ENCODE results near the gene PCBP3. TPM values are rescaled to one million over a fixed set of nuclear protein-coding genes. Genes with fewer than 3 reads are reported as not detected.
"Not testable (repeated sequence)": the region's sequence is repeated elsewhere in the genome, so short reads cannot be mapped to it uniquely, and the experiment has no call there.

The PCBP3 gene
- total RNA-seq, 2 experiments from 2014 or later, result 5.3 to 6.6 TPM

DNA sequence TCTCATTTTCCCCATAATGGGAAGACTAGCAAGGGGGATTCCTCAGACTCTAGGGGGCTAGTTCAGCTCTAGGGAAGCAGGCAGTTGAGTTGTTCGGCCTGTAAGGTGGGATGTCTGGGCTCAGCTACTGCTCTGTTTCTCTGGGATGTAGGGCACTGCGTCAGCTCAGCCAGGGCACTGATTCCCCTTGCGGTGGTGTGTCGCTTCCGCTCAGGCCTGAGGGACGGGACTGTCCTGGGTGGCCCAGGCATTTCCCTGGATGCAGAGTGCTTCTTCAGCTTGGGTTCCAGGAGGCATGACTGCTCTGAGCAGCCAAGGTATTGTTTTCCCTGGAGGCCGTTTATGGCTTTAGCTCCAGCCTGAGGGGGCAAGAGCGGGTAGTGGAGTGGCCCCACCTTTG is 38.8 kb upstream of the PCBP3 start:
- POLR2A ChIA-PET; H3K27me3 Mint-ChIP-seq; intact Hi-C loops (cut with micrococcal nuclease); H3K36me3 Mint-ChIP-seq; CTCF ChIA-PET; H3K4me3 Mint-ChIP-seq; H3K27ac Mint-ChIP-seq; DNase-seq: not testable (repeated sequence)
- Mint-ChIP-seq H3K9me3 (peaks cover 26% of the 10 kb centered on the region), H3K4me1 (ENCODE audit: low read depth) (peaks cover 13% of the 10 kb centered on the region)

DNA sequence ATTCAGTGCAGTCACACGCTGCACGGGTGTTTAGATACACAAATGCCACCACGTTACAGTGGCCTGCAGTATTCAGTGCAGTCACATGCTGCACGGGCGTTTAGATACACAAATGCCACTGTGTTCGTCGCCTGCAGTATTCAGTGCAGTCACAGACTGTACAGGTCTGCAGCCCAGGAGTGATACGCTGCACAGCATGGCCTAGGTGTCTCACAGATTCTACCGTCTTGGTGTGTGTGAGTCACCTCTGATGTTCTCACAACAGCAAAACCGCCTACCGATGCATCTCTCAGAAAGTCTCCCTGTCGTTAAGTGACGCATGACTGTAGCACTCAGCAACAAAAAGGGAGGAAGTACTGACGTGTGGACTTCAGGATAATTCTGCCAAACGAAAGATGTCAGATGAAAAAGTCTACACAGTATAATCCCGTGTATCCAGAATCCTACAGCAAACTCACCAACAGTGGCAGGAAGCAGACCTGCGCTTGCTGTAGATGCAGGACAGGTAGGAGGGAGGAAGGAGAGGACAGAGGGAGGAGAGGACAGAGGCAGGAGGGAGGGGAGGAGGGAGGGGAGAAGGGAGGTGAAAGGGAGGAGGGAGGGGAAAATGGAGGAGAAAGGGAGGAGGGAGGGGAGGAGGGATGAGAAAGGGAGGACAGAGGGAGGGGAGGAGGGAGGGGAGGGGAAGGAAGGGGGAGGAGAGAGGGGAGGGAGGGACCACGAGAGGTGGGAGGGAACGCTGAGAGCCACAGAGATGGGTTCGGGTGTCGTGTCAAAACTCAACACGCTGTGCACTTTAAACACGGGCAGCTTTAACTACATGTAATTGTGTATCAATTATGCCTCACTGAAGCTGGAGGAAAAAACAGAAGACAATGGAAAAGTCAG is 36.3 kb upstream of the PCBP3 start:
- peak overlapping the region; percentile 85 for H3K27ac Mint-ChIP-seq
- DNase-seq, result peak; percentile 72
- H3K36me3 Mint-ChIP-seq, result peaks cover 2% of the 10 kb centered on the region
- intact Hi-C loops (cut with micrococcal nuclease), result loop anchor here (1.0 kb wide), 1 partner anchor 15 kb away; no protein-coding TSS in a partner anchor
- ChIA-PET POLR2A (no interaction called here), CTCF (no interaction called here)
- no peaks in the 10 kb centered on the region for H3K27me3 Mint-ChIP-seq
- peaks cover 13% of the 10 kb centered on the region for H3K4me1 Mint-ChIP-seq (ENCODE audit: low read depth)
- H3K9me3 Mint-ChIP-seq, result peaks cover 17% of the 10 kb centered on the region
- H3K4me3 Mint-ChIP-seq, result peak overlapping the region; percentile 58

DNA sequence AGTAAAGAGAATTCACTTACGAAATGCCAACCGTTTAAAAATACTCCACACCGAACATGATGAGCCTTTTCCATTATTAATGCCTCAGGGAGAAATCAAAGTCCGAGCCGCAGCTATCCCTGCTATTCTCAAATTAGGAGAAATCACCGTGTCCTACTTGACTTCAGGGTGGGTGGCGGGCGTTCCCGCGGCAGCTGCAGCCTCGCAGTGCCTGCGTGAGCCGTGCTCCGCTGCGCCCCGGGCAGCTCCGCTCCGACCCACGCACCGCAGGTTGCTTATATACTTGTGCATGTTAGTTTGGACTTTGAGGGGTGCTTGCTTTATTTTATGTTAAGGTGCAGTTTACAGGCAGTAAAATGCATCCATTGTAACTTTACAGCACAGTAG is 35.6 kb upstream of the PCBP3 start:
- CTCF ChIA-PET, result interaction anchor here (0.8 kb wide), 1 partner anchor 11 kb away, joined by 3 read pairs; no protein-coding TSS in a partner anchor

DNA sequence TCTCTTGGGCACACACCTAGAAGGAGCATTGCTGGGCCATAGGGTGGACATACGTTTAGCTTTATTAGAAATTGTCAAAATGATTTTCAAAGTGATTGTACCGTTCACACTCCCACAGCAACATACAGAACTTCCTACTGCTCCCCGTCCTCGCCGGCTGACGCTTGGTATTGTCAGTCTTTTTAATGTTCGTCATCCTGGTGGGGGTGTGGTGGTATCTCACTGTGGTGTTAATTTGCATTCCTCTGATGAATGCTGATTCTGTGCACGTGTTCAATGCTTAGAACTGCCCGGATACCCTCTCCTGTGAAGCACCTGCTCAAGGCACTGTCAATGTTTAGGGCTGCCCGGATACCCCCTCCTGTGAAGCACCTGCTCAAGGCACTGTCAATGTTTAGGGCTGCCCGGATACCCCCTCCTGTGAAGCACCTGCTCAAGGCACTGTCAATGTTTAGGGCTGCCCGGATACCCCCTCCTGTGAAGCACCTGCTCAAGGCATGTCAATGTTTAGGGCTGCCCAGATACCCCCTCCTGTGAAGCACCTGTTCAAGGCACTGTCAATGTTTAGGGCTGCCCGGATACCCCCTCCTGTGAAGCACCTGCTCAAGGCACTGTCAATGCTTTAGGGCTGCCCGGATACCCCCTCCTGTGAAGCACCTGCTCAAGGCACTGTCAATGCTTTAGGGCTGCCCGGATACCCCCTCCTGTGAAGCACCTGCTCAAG is 34.6 kb upstream of the PCBP3 start:
- POLR2A ChIA-PET; H3K27ac Mint-ChIP-seq; intact Hi-C loops (cut with micrococcal nuclease); H3K27me3 Mint-ChIP-seq; H3K9me3 Mint-ChIP-seq; H3K36me3 Mint-ChIP-seq; H3K4me3 Mint-ChIP-seq: not testable (repeated sequence)
- peaks cover 18% of the 10 kb centered on the region for H3K4me1 Mint-ChIP-seq (ENCODE audit: low read depth)
- CTCF ChIA-PET, result interaction anchor here (0.8 kb wide), 1 partner anchor 12 kb away, joined by 3 read pairs; no protein-coding TSS in a partner anchor
- DNase-seq, result peak; percentile 12

More for the DNA sequence above, 35.6 kb upstream of the PCBP3 start:
- no peak for DNase-seq
- POLR2A ChIA-PET, result no interaction called here
- Mint-ChIP-seq H3K27me3 (no peaks in the 10 kb centered on the region), H3K36me3 (peaks cover 2% of the 10 kb centered on the region), H3K9me3 (peaks cover 16% of the 10 kb centered on the region), H3K4me1 (ENCODE audit: low read depth) (peaks cover 13% of the 10 kb centered on the region), H3K4me3 (no peak overlapping the region), H3K27ac (no peak overlapping the region)
- intact Hi-C loops (cut with micrococcal nuclease), result loop anchor here (1.0 kb wide), 1 partner anchor 16 kb away; no protein-coding TSS in a partner anchor

DNA sequence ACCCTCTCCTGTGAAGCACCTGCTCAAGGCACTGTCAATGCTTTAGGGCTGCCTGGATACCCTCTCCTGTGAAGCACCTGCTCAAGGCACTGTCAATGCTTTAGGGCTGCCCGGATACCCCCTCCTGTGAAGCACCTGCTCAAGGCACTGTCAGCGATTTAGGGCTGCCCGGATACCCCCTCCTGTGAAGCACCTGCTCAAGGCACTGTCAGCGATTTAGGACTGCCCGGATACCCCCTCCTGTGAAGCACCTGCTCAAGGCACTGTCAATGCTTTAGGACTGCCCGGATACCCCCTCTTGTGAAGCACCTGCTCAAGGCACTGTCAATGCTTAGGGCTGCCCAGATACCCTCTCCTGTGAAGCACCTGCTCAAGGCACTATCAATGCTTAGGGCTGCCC is 33.9 kb upstream of the PCBP3 start:
- intact Hi-C loops (cut with micrococcal nuclease); H3K4me3 Mint-ChIP-seq; H3K36me3 Mint-ChIP-seq; POLR2A ChIA-PET; H3K27me3 Mint-ChIP-seq; CTCF ChIA-PET; H3K9me3 Mint-ChIP-seq; H3K27ac Mint-ChIP-seq: not testable (repeated sequence)
- peaks cover 19% of the 10 kb centered on the region for H3K4me1 Mint-ChIP-seq (ENCODE audit: low read depth)
- peak; percentile 4 for DNase-seq

DNA sequence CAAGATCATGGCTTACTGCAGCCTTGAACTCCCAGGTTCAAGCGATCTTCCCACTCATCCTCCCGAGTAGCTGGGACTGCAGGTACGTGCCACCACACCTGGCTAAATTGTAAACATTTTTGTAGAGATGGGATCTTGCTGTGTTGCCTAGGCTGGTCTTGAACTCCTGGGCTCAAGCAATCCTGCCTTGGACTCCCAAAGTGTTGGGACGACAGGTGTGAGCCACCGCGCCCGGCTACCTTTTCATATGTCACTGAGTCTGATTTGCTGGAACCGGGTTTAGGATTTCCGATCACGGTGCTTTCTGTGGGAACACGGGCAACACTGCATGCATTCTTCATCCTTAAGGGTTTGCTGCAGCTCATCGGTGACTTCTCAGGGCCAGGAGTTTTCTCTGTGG is 32.2 kb upstream of the PCBP3 start:
- no peak for DNase-seq
- intact Hi-C loops (cut with micrococcal nuclease), result no loop called here

DNA sequence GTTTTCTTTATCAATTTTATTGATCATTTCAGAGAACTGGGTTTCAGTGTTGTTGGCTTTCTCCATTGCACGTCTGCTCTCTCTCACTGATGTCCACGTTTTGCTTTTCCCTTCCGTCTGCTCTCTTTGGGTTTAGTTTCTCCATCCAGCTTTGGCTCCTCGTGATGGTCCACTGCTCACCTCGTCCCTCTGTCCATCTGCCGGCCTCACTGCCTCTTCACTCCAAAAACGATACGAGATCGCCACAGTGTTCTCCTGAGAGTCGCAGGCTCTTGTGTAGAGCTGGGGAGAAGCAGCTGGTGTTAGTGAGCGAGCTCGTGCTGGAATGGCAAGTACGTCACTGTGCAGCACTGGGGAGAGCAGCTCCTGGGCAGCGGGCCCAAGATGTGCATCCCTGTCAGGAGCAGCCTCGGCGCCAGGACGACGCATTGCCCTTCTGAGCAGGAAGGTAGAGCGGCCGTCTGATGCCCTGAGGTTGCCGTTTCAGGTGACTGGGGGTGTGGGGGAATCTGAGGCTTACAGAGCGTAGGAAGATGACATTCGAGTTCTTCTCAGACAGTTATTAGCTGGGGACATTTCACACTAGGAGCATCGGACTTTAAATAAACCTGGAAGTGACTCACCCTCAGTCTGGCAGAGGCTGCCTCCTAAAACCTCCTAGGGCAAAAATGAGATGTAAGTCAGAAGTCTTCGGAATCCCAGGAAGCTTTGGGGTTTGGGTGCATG is 31.4 kb upstream of the PCBP3 start:
- H3K27ac Mint-ChIP-seq, result no peak overlapping the region
- H3K27me3 Mint-ChIP-seq, result no peaks in the 10 kb centered on the region
- no peaks in the 10 kb centered on the region for H3K9me3 Mint-ChIP-seq
- no peak overlapping the region for H3K4me3 Mint-ChIP-seq
- intact Hi-C loops (cut with micrococcal nuclease), result no loop called here
- ChIA-PET CTCF (interaction anchor here (0.6 kb wide), 1 partner anchor 313 kb away, joined by 3 read pairs; no protein-coding TSS in a partner anchor), POLR2A (no interaction called here)
- peaks cover 36% of the 10 kb centered on the region for H3K4me1 Mint-ChIP-seq (ENCODE audit: low read depth)
- peak; percentile 7 for DNase-seq
- H3K36me3 Mint-ChIP-seq, result no peaks in the 10 kb centered on the region

More for the DNA sequence above, 32.2 kb upstream of the PCBP3 start:
- CTCF ChIA-PET, result no interaction called here
- Mint-ChIP-seq H3K27me3 (no peaks in the 10 kb centered on the region), H3K36me3 (no peaks in the 10 kb centered on the region), H3K9me3 (no peaks in the 10 kb centered on the region), H3K4me1 (ENCODE audit: low read depth) (peaks cover 32% of the 10 kb centered on the region), H3K27ac (no peak overlapping the region), H3K4me3 (no peak overlapping the region)
- POLR2A ChIA-PET, result no interaction called here

DNA sequence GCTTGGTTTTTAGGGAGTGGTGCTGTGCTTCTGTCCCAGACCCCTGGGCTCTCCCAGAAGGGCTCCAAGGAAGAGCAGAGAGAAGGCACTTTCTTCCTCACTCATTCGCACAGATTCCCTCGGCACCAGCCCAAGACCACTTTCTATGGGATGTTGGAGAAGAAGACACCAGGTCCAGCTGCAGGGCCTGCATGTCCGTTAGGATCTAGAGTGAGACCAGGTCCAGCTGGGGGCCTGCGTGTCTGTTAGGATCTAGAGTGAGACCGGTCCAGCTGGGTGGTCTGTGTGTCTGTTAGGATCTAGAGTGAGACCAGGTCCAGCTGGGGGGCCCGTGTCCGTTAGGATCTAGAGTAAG is 30.9 kb upstream of the PCBP3 start:
- intact Hi-C loops (cut with micrococcal nuclease); H3K9me3 Mint-ChIP-seq; H3K27me3 Mint-ChIP-seq; H3K27ac Mint-ChIP-seq; H3K4me3 Mint-ChIP-seq; POLR2A ChIA-PET; CTCF ChIA-PET; H3K36me3 Mint-ChIP-seq: not testable (repeated sequence)
- H3K4me1 Mint-ChIP-seq (ENCODE audit: low read depth), result peaks cover 33% of the 10 kb centered on the region
- peak; percentile 1 for DNase-seq

DNA sequence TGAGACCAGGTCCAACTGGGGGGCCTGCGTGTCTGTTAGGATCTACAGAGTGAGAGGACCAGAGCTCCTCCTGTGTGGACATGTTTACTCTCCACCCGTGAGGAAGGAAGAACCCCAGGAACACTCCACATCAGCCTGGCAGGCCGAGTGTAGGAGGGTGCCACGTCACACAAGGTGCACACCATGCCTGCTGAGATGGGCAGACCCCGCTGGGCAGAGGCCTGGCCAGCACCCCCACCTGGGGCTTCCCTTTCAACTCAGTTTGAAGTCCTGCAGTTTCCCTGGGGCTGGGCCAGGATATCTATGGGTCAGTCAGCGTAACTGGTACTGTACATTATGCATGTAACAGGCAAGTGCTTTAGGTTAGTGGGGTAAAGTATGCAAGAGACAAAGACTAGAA is 30.1 kb upstream of the PCBP3 start:
- no peak overlapping the region for H3K27ac Mint-ChIP-seq
- peaks cover 29% of the 10 kb centered on the region for H3K4me1 Mint-ChIP-seq (ENCODE audit: low read depth)
- no peak for DNase-seq
- CTCF ChIA-PET, result no interaction called here
- intact Hi-C loops (cut with micrococcal nuclease), result no loop called here
- no peaks in the 10 kb centered on the region for H3K9me3 Mint-ChIP-seq
- H3K4me3 Mint-ChIP-seq, result no peak overlapping the region
- no peaks in the 10 kb centered on the region for H3K36me3 Mint-ChIP-seq
- POLR2A ChIA-PET, result no interaction called here
- no peaks in the 10 kb centered on the region for H3K27me3 Mint-ChIP-seq

DNA sequence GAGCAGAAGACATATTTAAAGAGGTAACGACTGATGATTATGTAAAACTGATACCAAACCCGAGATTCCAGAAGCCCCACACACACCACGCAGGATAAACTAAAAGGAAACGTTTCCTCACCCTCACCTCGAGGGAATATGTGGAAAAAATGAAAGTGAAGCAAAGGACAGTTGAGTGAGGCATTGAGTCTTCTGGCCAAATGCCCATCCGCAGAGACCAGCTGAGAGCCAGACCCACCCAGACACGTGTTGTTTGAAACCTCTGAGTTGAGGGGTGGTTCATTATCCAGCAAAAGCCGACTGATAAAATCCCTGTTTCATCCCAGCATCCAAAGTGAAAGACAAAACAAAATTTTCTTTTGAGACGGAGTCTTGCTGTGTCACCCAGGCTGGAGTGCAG is 29.6 kb upstream of the PCBP3 start:
- intact Hi-C loops (cut with micrococcal nuclease), result loop anchor here (2.0 kb wide), 2 partner anchors 21 to 205 kb away; no protein-coding TSS in a partner anchor
- Mint-ChIP-seq H3K4me1 (ENCODE audit: low read depth) (peaks cover 25% of the 10 kb centered on the region), H3K9me3 (no peaks in the 10 kb centered on the region), H3K36me3 (no peaks in the 10 kb centered on the region), H3K27me3 (no peaks in the 10 kb centered on the region), H3K4me3 (no peak overlapping the region), H3K27ac (no peak overlapping the region)
- ChIA-PET CTCF (no interaction called here), POLR2A (no interaction called here)
- no peak for DNase-seq

DNA sequence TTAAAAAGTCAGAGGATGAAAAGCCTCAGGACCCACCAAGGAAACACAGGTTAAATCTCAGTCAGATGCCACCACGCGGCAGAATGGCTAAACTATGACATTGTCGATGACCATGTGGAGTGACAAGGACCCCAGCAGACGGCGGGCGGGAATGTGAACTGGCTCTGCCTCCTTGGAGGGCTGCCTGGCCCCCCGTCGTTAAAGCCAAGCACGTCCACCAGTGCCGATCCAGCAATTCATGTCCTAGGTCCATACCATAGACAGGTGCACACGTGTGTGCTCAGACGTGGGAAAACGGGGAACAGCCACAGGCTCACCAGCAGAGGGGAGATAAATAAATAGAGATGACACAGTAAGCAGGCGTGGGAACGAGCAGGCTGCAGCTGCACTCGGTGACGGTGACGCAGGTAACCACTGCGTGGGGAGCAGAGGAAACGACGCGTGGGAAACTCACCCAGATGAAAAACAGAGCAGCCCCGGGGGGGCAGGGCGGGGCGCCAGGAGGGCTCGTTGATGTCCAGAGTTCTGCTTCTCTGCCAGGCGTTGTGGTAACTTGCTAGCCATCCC is 28.3 kb upstream of the PCBP3 start:
- Mint-ChIP-seq H3K4me1 (ENCODE audit: low read depth) (peaks cover 25% of the 10 kb centered on the region), H3K36me3 (no peaks in the 10 kb centered on the region), H3K27me3 (no peaks in the 10 kb centered on the region), H3K9me3 (peaks cover 6% of the 10 kb centered on the region), H3K4me3 (peak overlapping the region; percentile 71), H3K27ac (peak overlapping the region; percentile 34)
- ChIA-PET CTCF (no interaction called here), POLR2A (no interaction called here)
- intact Hi-C loops (cut with micrococcal nuclease), result loop anchor here (2.0 kb wide), 2 partner anchors 22 to 204 kb away; no protein-coding TSS in a partner anchor
- DNase-seq, result peak; percentile 90
